G401 (cell line): ENCODE results near the gene MBNL2. TPM values are rescaled to one million over a fixed set of nuclear protein-coding genes. Genes with fewer than 3 reads are reported as not detected.

Experiments used
- DNase-seq: peaks from one replicate; pipeline ENCODE4 v3.0.0-alpha.2; 2015; ENCODE audit warnings: low spot score
- in situ Hi-C: cut with HindIII; loops from 2 replicates; pipeline ENCODE4 v1.10.0; 2016; ENCODE audit warnings: low sequenced_read_pairs, mixed read lengths
- total RNA-seq: library from RNA; depleted of rRNA; stranded (reverse); fragments of >200 nt; shearing (Covaris generic); gene quantifications from 2 replicates; pipeline ENCODE4 v1.2.3, GENCODE V29; 2014

MBNL2 gene
- total RNA-seq, 1 experiment from 2014 or later, result 3.0 TPM

- in situ Hi-C loops, result no loop called here
Observed at GRCh38 chr13:97422118-97423054, 200.3 kb downstream of the MBNL2 start.

DNA sequence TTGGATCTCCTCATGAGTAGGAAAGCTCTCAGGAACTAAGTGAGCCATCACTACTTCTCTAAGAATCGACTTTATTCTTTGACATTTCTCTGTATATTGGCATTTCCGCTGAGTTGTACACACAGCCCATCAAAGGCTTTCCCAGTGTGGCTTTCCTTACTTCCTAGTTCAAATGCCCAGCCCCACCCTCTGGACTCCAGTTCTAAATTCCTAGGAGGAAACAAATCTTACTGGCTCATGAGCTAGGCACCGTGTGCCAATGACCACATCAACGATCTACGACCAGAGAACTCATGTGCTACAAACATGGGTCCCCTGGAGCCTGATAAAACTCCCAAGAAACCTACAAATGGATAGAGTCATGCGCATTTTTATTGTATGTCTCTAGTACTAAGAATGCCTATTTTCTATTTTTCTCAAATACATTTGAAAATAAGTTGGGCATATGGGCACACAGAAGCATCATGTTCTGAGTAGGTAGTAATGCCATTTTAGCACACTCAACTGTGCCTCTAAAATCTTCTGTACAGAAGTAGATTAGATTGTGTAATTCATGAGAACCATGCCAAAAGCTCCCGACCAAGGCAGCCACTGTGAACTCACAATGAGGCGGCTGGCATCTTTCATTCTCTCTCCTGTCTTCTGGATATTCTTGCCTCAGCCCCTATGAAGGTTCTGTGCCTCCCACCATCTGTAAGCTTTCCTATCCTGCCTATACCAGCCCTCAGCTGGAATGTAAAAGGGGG is 201.3 kb downstream of the MBNL2 start:
- in situ Hi-C loops, result no loop called here
- DNase-seq, result no peak

More at GRCh38 chr13:97422118-97423054, 200.3 kb downstream of the MBNL2 start:
- no peak for DNase-seq

- in situ Hi-C loops, result no loop called here
- DNase-seq, result no peak
Observed at GRCh38 chr13:97425590-97425989, 203.5 kb downstream of the MBNL2 start.

- no peak for DNase-seq
- in situ Hi-C loops, result no loop called here
Observed at GRCh38 chr13:97426695-97427094, 204.6 kb downstream of the MBNL2 start.

DNA sequence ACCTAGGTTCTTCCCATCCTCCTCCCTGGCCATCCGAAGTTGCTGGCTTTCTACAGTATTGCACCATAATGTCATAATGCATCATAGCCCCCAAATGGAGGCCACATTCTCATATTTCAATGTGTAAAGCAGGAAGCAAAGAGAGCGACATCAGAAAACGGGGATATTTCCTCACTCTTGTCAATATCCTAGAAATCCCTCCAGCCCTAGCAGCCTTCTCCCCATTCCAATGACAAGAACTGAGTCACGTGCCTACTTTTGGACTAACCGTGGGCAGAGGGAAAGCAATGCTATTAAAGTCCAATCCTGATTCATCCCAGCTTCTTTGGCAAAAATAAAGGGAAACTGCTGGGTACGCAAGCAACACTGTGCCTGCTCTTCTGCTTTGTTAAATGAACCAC is 207.5 kb downstream of the MBNL2 start:
- DNase-seq, result peak; percentile 91
- in situ Hi-C loops, result no loop called here

DNA sequence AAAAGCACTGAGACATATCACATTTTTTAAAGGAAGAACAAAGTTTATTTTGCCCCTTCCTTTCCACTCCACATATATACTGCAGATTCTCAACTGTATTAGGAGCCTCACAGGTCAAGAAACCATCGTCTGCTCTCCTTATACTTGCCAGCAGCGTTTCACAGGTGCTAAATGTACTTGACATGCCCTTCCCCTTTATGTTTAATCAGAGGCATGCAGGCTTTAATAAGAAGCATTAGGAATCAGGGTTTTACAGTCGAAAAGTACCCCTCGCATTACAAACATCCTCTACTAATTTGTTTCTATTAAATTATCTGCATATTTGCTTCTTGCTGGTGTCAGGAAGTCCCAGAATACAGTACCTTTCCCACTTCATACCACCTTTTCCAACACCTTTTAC is 208.2 kb downstream of the MBNL2 start:
- DNase-seq, result peak; percentile 70
- in situ Hi-C loops, result no loop called here

- DNase-seq, result peak; percentile 50
- in situ Hi-C loops, result no loop called here
Observed at GRCh38 chr13:97431171-97431764, 209.1 kb downstream of the MBNL2 start.

GRCh38 chr13:97432232-97432916 is 210.2 kb downstream of the MBNL2 start:
- DNase-seq, result peak; percentile 47
- in situ Hi-C loops, result no loop called here

GRCh38 chr13:97432917-97433726 is 211.0 kb downstream of the MBNL2 start:
- in situ Hi-C loops, result no loop called here
- DNase-seq, result peak; percentile 100

DNA sequence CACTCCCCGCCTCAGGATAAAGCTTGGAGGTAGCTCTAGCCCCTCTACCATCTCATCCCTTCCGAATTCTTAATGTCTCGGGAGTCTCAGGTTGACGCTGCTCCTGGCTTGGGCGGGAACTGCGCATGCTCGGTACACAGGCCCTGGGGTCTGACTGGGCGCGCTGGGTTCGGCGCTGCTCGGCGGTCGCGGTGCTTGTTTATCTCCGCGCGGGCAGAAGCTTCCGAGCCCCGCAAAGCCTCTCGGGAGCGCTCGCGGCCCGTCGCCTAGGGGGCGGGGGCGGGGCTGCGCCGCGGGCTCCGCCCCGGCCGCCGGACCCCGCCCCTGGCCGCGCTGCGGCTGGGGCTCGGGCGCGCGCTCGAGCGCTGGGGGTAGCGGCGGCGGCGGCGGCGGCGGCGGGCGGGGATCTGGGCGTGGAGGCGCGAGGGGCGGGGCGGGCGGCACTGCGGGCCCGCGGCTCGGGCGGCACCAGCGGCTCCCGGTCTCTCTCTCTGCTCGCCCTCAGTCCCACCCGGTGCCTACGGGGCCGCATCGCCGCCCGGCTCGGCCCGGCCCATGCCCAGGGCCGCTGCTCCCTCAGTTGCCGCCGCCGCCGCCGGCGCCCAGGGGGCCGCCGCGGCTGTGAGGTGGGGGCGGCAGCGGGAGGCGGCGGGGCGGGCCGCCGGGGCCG is 211.7 kb downstream of the MBNL2 start, which contains the start of gene RAP2A:
Gene RAP2A (plus strand): TSS at position 443 of the 670 bp plus-strand sequence. CDS start 302 bp downstream, outside the sequence.
- peak; percentile 91 for DNase-seq
- in situ Hi-C loops, result no loop called here

GRCh38 chr13:97434397-97435201 is 212.5 kb downstream of the MBNL2 start:
- DNase-seq, result peak; percentile 54
- in situ Hi-C loops, result no loop called here

DNA sequence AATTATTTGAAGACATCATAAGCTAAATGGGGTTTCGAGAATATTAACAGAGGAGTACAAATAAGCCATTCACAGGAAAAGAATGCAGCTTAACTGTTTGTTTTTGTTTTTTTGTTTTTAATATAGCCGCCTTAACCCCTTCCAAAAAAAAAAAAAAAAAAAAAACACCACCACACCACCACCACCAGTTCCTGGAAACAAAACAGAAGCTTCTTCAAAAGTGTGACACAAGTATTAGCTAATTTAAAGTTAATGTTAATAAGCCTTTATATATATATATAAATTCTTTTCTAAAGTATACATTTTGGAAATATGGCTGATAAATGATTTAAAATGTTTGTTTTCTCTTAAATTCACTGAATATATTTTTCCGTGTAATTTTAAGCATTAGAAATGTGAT is 213.2 kb downstream of the MBNL2 start:
- in situ Hi-C loops, result no loop called here
- DNase-seq, result no peak

GRCh38 chr13:97435794-97436193 is 213.7 kb downstream of the MBNL2 start:
- no peak for DNase-seq
- in situ Hi-C loops, result no loop called here

- in situ Hi-C loops, result no loop called here
- DNase-seq, result no peak
Observed at GRCh38 chr13:97436845-97437244, 214.7 kb downstream of the MBNL2 start.

- no peak for DNase-seq
- in situ Hi-C loops, result no loop called here
Observed at GRCh38 chr13:97437729-97438128, 215.6 kb downstream of the MBNL2 start.

GRCh38 chr13:97438856-97439595 is 216.9 kb downstream of the MBNL2 start:
- in situ Hi-C loops, result no loop called here
- DNase-seq, result no peak
